Neutrophil (primary cell): Measurements from ENCODE around the gene SH2D1B.

Source experiments
- H3K27ac ChIP-seq: fragments of 200-600 bp; sonication (generic); 2 replicates; pipeline ENCODE4 v1.5.1; 2016; ENCODE audit warnings: mild to moderate bottlenecking, moderate library complexity
- H3K27me3 ChIP-seq: fragments of 200-600 bp; sonication (generic); 2 replicates; pipeline ENCODE4 v1.6.0; 2016; ENCODE audit warnings: mild to moderate bottlenecking
- H3K36me3 ChIP-seq: fragments of 200-600 bp; sonication (generic); 2 replicates; pipeline ENCODE4 v1.5.1; 2017
- H3K4me1 ChIP-seq, 2 experiments: fragments of 200-600 bp in 1 of 2; sonication (generic) in 1 of 2; 1 replicate in 1 of 2; 2 replicates in 1 of 2; pipeline versions ENCODE4 v1.5.1 to v1.6.1; 2013 to 2016; ENCODE audit warnings: low read depth in 1 of 2, low read length in 1 of 2, mild to moderate bottlenecking in 1 of 2, moderate library complexity in 1 of 2; ENCODE audit not compliant: control insufficient read depth in 1 of 2, insufficient read depth in 1 of 2
- H3K4me3 ChIP-seq, 2 experiments: fragments of 200-600 bp in 1 of 2; sonication (generic) in 1 of 2; 1 replicate in 1 of 2; 2 replicates in 1 of 2; pipeline ENCODE4 v1.5.1; 2013 to 2016; ENCODE audit warnings: low read depth in 1 of 2, low read length in 1 of 2, mild to moderate bottlenecking in 1 of 2, moderate library complexity in 1 of 2
- H3K9me3 ChIP-seq: fragments of 200-600 bp; sonication (generic); 2 replicates; pipeline ENCODE4 v1.5.1; 2016
- TF ChIP-seq, protein P1 (sequence below): fragments of 200-600 bp; sonication (generic); IDR thresholded peaks from 2 replicates; pipeline ENCODE4 v1.5.1; 2016; ENCODE audit warnings: antibody characterized with exemption

SH2D1B gene

DNA sequence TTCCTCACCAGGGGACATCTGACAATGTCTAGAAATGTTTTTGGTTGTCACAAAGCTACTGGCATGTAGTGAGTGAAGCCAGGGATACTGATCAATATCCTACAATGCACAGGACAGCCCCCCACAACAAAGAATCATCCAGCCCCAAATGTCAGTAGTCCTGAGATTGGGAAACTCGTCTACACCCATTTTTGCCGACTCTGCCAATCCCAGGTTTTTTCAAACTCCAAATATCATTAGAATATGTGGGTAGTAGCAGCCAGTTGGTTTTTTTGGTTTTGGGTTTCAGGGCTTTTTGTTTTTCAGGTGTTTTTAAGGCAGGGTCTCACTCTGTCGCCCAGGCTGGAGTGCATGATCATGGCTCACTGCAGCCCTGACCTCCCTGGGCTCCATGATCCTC is 41.2 kb downstream of the SH2D1B start:
- Histone ChIP-seq H3K9me3 (no peaks in the 10 kb centered on the region), H3K4me3 (no peak overlapping the region), H3K36me3 (peaks cover 69% of the 10 kb centered on the region), H3K27me3 (no peaks in the 10 kb centered on the region), H3K27ac (no peak overlapping the region), H3K4me1 (no peaks in the 10 kb centered on the region)
- TF ChIP-seq, protein P1, sequence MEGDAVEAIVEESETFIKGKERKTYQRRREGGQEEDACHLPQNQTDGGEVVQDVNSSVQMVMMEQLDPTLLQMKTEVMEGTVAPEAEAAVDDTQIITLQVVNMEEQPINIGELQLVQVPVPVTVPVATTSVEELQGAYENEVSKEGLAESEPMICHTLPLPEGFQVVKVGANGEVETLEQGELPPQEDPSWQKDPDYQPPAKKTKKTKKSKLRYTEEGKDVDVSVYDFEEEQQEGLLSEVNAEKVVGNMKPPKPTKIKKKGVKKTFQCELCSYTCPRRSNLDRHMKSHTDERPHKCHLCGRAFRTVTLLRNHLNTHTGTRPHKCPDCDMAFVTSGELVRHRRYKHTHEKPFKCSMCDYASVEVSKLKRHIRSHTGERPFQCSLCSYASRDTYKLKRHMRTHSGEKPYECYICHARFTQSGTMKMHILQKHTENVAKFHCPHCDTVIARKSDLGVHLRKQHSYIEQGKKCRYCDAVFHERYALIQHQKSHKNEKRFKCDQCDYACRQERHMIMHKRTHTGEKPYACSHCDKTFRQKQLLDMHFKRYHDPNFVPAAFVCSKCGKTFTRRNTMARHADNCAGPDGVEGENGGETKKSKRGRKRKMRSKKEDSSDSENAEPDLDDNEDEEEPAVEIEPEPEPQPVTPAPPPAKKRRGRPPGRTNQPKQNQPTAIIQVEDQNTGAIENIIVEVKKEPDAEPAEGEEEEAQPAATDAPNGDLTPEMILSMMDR: no peak

DNA sequence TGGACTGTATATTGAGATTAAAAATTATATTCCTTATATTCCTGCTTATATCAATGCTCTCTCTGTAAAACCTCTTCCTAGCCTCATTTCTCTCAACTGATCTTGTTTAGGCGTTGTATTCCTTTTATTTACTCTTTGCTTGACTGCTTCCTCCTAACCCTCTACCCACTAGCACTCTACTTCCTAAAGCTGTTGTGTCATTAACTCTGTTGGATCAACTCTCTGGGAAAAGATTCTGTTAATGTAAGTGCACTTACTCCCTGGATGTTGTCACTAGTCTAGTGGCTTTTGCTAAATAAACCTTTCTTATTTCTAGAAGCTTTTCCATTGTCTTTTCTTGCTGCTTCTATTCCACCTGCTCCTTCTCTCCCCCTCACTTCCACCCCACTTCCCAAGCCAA is 41.8 kb downstream of the SH2D1B start:
- H3K4me3 ChIP-seq: no peak overlapping the region
- H3K27me3 ChIP-seq: no peaks in the 10 kb centered on the region
- no peak overlapping the region for H3K27ac ChIP-seq
- H3K9me3 ChIP-seq: no peaks in the 10 kb centered on the region
- H3K4me1 ChIP-seq: no peaks in the 10 kb centered on the region
- TF ChIP-seq, protein P1: no peak
- H3K36me3 ChIP-seq: peaks cover 68% of the 10 kb centered on the region

DNA sequence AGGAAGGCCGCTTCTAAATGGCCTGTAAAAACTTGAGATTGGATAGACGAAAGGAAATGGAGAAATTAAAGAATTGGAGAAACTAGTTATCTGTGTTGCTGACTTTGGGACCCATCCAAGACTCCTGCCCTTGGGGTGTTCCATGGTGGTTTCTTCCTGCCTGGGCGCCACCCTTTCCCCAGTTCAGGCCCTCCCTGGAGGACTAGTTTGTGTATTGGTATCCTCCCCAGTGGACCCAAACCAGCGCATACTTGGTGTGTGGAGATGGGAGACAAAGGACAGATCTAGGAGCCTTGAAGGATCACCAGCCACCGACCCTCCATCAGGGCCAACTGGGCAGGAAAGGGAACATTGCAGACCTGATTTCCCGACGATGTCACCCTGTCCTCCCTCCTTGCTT is 42.4 kb downstream of the SH2D1B start:
- Histone ChIP-seq H3K36me3 (peaks cover 68% of the 10 kb centered on the region), H3K4me1 (no peaks in the 10 kb centered on the region)

DNA sequence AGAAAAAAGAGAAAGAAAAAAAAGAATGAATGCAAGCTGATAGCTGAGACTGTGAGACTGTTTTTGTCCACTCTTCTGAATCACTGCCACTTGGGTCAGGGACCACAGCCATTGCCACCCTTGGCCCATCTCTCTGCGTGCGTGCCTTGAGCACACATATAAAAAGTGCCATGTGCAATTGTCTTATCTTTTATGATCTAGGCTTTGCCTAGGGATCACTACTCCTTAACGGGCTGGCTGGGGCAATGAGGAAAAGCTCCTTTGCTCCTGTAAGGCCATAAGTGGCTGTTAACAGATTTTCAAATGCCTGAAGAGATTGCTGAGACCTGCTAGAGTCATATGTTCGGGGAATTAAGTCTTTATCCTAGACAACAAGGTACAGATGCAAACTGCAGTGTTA is 43.5 kb downstream of the SH2D1B start:
- H3K4me3 ChIP-seq: no peak overlapping the region
- H3K4me1 ChIP-seq: no peaks in the 10 kb centered on the region
- no peaks in the 10 kb centered on the region for H3K9me3 ChIP-seq
- no peaks in the 10 kb centered on the region for H3K27me3 ChIP-seq
- H3K36me3 ChIP-seq: peaks cover 62% of the 10 kb centered on the region
- H3K27ac ChIP-seq: no peak overlapping the region
- TF ChIP-seq, protein P1: no peak

More for the DNA sequence above, 42.4 kb downstream of the SH2D1B start:
- H3K27ac ChIP-seq: no peak overlapping the region
- TF ChIP-seq, protein P1: no peak
- no peaks in the 10 kb centered on the region for H3K27me3 ChIP-seq
- no peaks in the 10 kb centered on the region for H3K9me3 ChIP-seq
- no peak overlapping the region for H3K4me3 ChIP-seq

DNA sequence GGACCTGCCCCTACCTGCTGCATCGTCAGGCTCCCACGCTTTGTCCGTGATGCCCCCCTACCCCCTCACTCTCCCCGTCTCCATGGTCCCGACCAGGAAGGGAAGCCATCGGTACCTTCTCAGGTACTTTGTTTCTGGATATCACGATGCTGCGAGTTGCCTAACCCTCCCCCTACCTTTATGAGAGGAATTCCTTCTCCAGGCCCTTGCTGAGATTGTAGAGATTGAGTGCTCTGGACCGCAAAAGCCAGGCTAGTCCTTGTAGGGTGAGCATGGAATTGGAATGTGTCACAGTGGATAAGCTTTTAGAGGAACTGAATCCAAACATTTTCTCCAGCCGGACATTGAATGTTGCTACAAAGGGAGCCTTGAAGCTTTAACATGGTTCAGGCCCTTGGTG is 44.2 kb downstream of the SH2D1B start:
- H3K27ac ChIP-seq: no peak overlapping the region
- H3K36me3 ChIP-seq: peaks cover 63% of the 10 kb centered on the region
- no peaks in the 10 kb centered on the region for H3K4me1 ChIP-seq
- no peaks in the 10 kb centered on the region for H3K9me3 ChIP-seq
- TF ChIP-seq, protein P1: no peak
- H3K4me3 ChIP-seq: no peak overlapping the region
- no peaks in the 10 kb centered on the region for H3K27me3 ChIP-seq

DNA sequence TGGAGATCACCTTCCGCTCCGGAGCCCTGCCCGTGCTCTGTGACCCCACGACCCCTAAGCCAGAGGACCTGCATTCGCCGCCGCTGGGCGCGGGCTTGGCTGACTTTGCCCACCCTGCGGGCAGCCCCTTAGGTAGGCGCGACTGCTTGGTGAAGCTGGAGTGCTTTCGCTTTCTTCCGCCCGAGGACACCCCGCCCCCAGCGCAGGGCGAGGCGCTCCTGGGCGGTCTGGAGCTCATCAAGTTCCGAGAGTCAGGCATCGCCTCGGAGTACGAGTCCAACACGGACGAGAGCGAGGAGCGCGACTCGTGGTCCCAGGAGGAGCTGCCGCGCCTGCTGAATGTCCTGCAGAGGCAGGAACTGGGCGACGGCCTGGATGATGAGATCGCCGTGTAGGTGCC is 44.9 kb downstream of the SH2D1B start:
- no peaks in the 10 kb centered on the region for H3K4me1 ChIP-seq
- H3K4me3 ChIP-seq: no peak overlapping the region
- TF ChIP-seq, protein P1: no peak
- H3K27ac ChIP-seq: no peak overlapping the region
- H3K36me3 ChIP-seq: peaks cover 62% of the 10 kb centered on the region
- H3K9me3 ChIP-seq: no peaks in the 10 kb centered on the region
- no peaks in the 10 kb centered on the region for H3K27me3 ChIP-seq
